T-cell (primary cell): ENCODE measurements around the gene CHAF1A. TPM values are rescaled to one million over a fixed set of nuclear protein-coding genes. Genes with fewer than 3 reads are reported as not detected.

Source experiments
- ATAC-seq, 4 experiments: fragments of 200-7000 bp in 3 of 4; fragments of 150-1000 bp in 1 of 4; cut with Tn5 transposase; replicated peaks in 1 of 4; 1 replicate in 3 of 4; 2 replicates in 1 of 4; pipeline ENCODE4 v1.10.0; 2021; ENCODE audit warnings: moderate library complexity in 3 of 4, mild to moderate bottlenecking in 2 of 4, moderate number of reproducible peaks in 1 of 4
- CTCF ChIA-PET, 2 donors: fragments of 300-600 bp; sonication (Branson Sonifier 250); formaldehyde crosslinking; loops; one replicate each; lab custom pipeline; 2022; ENCODE audit warnings: antibody characterized with exemption in 2 of 2; lab: Charles Lee
- POLR2A ChIA-PET, 2 donors: fragments of 300-600 bp; sonication (Branson Sonifier 250); formaldehyde crosslinking; loops; one replicate each; lab custom pipeline; 2022; ENCODE audit warnings: antibody characterized with exemption in 2 of 2; lab: Charles Lee
- DNase-seq, 35 experiments: peaks; one replicate each; pipeline versions ENCODE4 v3.0.0 to v3.0.0-alpha.2; 2013 to 2023
- H3K27ac ChIP-seq: one replicate; pipeline ENCODE4 v1.5.1; 2013; ENCODE audit warnings: low read length
- H3K27me3 ChIP-seq, 2 experiments: replicated peaks in 1 of 2; 1 replicate in 1 of 2; 2 replicates in 1 of 2; pipeline versions ENCODE4 v1.6.1 to v1.7.0; 2013; ENCODE audit warnings: low read length in 1 of 2, mixed read lengths in 1 of 2; ENCODE audit not compliant: control insufficient read depth in 2 of 2, insufficient read depth in 2 of 2; ENCODE audit errors: extremely low read depth in 1 of 2
- H3K36me3 ChIP-seq, 2 donors: 1 replicate in 1 of 2; 2 replicates in 1 of 2; pipeline versions ENCODE4 v1.6.1 to v1.7.0; 2013; ENCODE audit warnings: low read length in 1 of 2; ENCODE audit not compliant: control insufficient read depth in 2 of 2, insufficient read depth in 1 of 2; ENCODE audit errors: extremely low read depth in 1 of 2
- H3K4me1 ChIP-seq, 2 experiments: 1 replicate in 1 of 2; 2 replicates in 1 of 2; pipeline versions ENCODE4 v1.6.1 to v1.7.0; 2013; ENCODE audit warnings: low read length in 2 of 2, mixed read lengths in 1 of 2; ENCODE audit not compliant: insufficient read depth in 2 of 2, control insufficient read depth in 1 of 2; ENCODE audit errors: extremely low read depth in 1 of 2
- H3K4me3 ChIP-seq, 2 donors: 1 replicate in 1 of 2; 2 replicates in 1 of 2; pipeline versions ENCODE4 v1.5.1 to v1.7.0; 2013; ENCODE audit warnings: mild to moderate bottlenecking in 2 of 2, low read length in 1 of 2, moderate library complexity in 1 of 2; ENCODE audit not compliant: control insufficient read depth in 1 of 2; ENCODE audit errors: extremely low read depth in 1 of 2
- H3K9me3 ChIP-seq: 2 replicates; pipeline ENCODE4 v1.7.0; 2013
- H3K27ac Mint-ChIP-seq, 2 donors: one replicate each; pipeline ENCODE4 v1.8.0; 2020 to 2021; ENCODE audit warnings: mild to moderate bottlenecking in 2 of 2, mixed read lengths in 2 of 2
- H3K27me3 Mint-ChIP-seq, 2 donors: one replicate each; pipeline ENCODE4 v1.8.0; 2021 to 2022; ENCODE audit warnings: mixed read lengths in 2 of 2
- H3K36me3 Mint-ChIP-seq: one replicate; pipeline ENCODE4 v1.8.0; 2021; ENCODE audit warnings: mixed read lengths
- H3K4me1 Mint-ChIP-seq, 3 donors: one replicate each; pipeline ENCODE4 v1.8.0; 2020 to 2022; ENCODE audit warnings: mixed read lengths in 3 of 3, mild to moderate bottlenecking in 1 of 3
- H3K4me3 Mint-ChIP-seq, 3 donors: one replicate each; pipeline ENCODE4 v1.8.0; 2020 to 2022; ENCODE audit warnings: mild to moderate bottlenecking in 3 of 3, mixed read lengths in 3 of 3, moderate library complexity in 3 of 3
- H3K9me3 Mint-ChIP-seq, 3 donors: one replicate each; pipeline ENCODE4 v1.8.0; 2020 to 2022; ENCODE audit warnings: mixed read lengths in 3 of 3
- WGBS: methylation state at CpG from one replicate; pipeline ENCODE4 v1.1.5; 2013; ENCODE audit warnings: missing lambda C conversion rate; ENCODE audit not compliant: insufficient coverage; 5-methylcytosine and 5-hydroxymethylcytosine counted together
- total RNA-seq, 35 experiments: library from RNA in 6 of 35; stranded (reverse) in 6 of 35; fragments of 120-200 nt in 1 of 35; gene quantifications; one replicate each; pipeline versions ENCODE4 v1.2.1 to v1.2.4 and lab custom pipeline; 2013 to 2026

Gene CHAF1A
- total RNA-seq, 5 donors from 2014 or later (not counting 1 experiment from before 2014, with no cell fraction given): 14.4 to 27.3 (median 16.5) TPM

- Mint-ChIP-seq H3K4me3 (no peak overlapping the region), H3K4me1 (no peaks in the 10 kb centered on the region), H3K27ac (no peak overlapping the region), H3K36me3 (peaks cover 10% of the 10 kb centered on the region), H3K27me3 (no peaks in the 10 kb centered on the region), H3K9me3 (no peaks in the 10 kb centered on the region)
- ChIA-PET CTCF (no interaction called here), POLR2A (no interaction called here)
- H3K36me3 ChIP-seq: peaks cover 15 to 44% of the 10 kb centered on the region in 2 donors
- H3K27ac ChIP-seq: no peak overlapping the region
- 96% methylated on average over 23 of the region's 25 CpGs for WGBS
- DNase-seq (no peak), ATAC-seq (no peak)
- no peaks in the 10 kb centered on the region for H3K27me3 ChIP-seq
- no peaks in the 10 kb centered on the region for H3K4me1 ChIP-seq
- no peaks in the 10 kb centered on the region for H3K9me3 ChIP-seq
- H3K4me3 ChIP-seq: no peak overlapping the region
These were observed 43.5 kb upstream of the CHAF1A start for GRCh38 chr19:4358709-4359626.

DNA sequence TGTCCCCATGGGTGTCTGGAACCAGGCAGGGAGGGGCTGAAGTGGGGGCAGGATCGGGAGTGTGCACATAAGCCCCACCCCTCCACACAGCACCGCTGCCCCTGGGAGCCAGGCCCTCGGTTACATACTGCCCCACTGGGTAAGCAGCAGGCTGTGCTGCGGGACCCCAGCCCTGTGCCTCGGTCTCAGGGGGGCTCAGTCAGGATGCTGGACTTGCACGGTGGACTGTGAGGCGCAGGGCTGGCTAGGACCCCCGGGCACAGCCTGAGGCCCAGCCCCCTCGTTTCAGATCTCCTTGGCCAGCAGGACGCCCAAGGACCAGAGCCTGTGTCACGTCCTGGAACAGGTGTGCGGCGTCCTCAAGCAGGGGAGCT lies 42.8 kb upstream of the CHAF1A start:
- no peak overlapping the region for H3K27ac ChIP-seq
- Mint-ChIP-seq H3K27ac (no peak overlapping the region), H3K4me1 (no peaks in the 10 kb centered on the region), H3K36me3 (peaks cover 10% of the 10 kb centered on the region), H3K27me3 (no peaks in the 10 kb centered on the region), H3K9me3 (no peaks in the 10 kb centered on the region), H3K4me3 (no peak overlapping the region)
- WGBS: 94% methylated on average over 11 of the region's 13 CpGs
- DNase-seq: no peak
- POLR2A ChIA-PET: no interaction called here
- H3K9me3 ChIP-seq: no peaks in the 10 kb centered on the region
- no peak for ATAC-seq
- H3K36me3 ChIP-seq: peaks cover 18 to 47% of the 10 kb centered on the region in 2 donors
- H3K27me3 ChIP-seq: no peaks in the 10 kb centered on the region
- CTCF ChIA-PET: no interaction called here
- no peak overlapping the region for H3K4me3 ChIP-seq
- no peaks in the 10 kb centered on the region for H3K4me1 ChIP-seq

- no peaks in the 10 kb centered on the region for H3K27me3 ChIP-seq
- ATAC-seq: no peak
- Mint-ChIP-seq H3K36me3 (peaks cover 10% of the 10 kb centered on the region), H3K4me1 (no peaks in the 10 kb centered on the region), H3K27ac (peak overlapping the region in 1 of 2 donors; percentile 22), H3K27me3 (no peaks in the 10 kb centered on the region), H3K4me3 (no peak overlapping the region), H3K9me3 (no peaks in the 10 kb centered on the region)
- no peak overlapping the region for H3K27ac ChIP-seq
- H3K9me3 ChIP-seq: no peaks in the 10 kb centered on the region
- H3K36me3 ChIP-seq: peaks cover 18 to 51% of the 10 kb centered on the region in 2 donors
- POLR2A ChIA-PET: no interaction called here
- H3K4me3 ChIP-seq: no peak overlapping the region
- no peaks in the 10 kb centered on the region for H3K4me1 ChIP-seq
- CTCF ChIA-PET: no interaction called here
- DNase-seq: no peak
- WGBS: 88% methylated on average over 7 of the region's 9 CpGs
These were observed 42.3 kb upstream of the CHAF1A start for GRCh38 chr19:4360081-4360569.

- Histone ChIP-seq H3K9me3 (no peaks in the 10 kb centered on the region), H3K27ac (no peak overlapping the region), H3K27me3 (no peaks in the 10 kb centered on the region), H3K4me1 (no peaks in the 10 kb centered on the region), H3K4me3 (no peak overlapping the region), H3K36me3 (peaks cover 18 to 56% of the 10 kb centered on the region in 2 donors)
- DNase-seq: no peak
- Mint-ChIP-seq H3K4me1 (no peaks in the 10 kb centered on the region), H3K27ac (no peak overlapping the region), H3K9me3 (no peaks in the 10 kb centered on the region), H3K27me3 (no peaks in the 10 kb centered on the region), H3K36me3 (peaks cover 10% of the 10 kb centered on the region), H3K4me3 (no peak overlapping the region)
- ChIA-PET CTCF (no interaction called here), POLR2A (no interaction called here)
- WGBS: 91% methylated on average over 11 of the region's 12 CpGs
- ATAC-seq: no peak
These were observed 41.7 kb upstream of the CHAF1A start for GRCh38 chr19:4360641-4361151.

- no peaks in the 10 kb centered on the region for H3K27me3 ChIP-seq
- H3K27ac ChIP-seq: no peak overlapping the region
- ChIA-PET CTCF (no interaction called here), POLR2A (no interaction called here)
- H3K4me3 ChIP-seq: no peak overlapping the region
- no peak overlapping the region for H3K4me3 Mint-ChIP-seq
- ATAC-seq (no peak), DNase-seq (no peak)
- H3K4me1 Mint-ChIP-seq: no peaks in the 10 kb centered on the region
- WGBS: 97% methylated on average over 23 of the region's 50 CpGs
- H3K36me3 Mint-ChIP-seq: peaks cover 10% of the 10 kb centered on the region
- no peaks in the 10 kb centered on the region for H3K27me3 Mint-ChIP-seq
- H3K9me3 ChIP-seq: no peaks in the 10 kb centered on the region
- no peak overlapping the region for H3K27ac Mint-ChIP-seq
- H3K9me3 Mint-ChIP-seq: no peaks in the 10 kb centered on the region
- no peaks in the 10 kb centered on the region for H3K4me1 ChIP-seq
- peaks cover 18 to 63% of the 10 kb centered on the region in 2 donors for H3K36me3 ChIP-seq
These were observed 41.0 kb upstream of the CHAF1A start for GRCh38 chr19:4361152-4362046.
